ENCODE results near the gene MFAP4.
A peak's percentile ranks its signal among the peaks of the same experiment; 100 is the strongest.

DNA sequence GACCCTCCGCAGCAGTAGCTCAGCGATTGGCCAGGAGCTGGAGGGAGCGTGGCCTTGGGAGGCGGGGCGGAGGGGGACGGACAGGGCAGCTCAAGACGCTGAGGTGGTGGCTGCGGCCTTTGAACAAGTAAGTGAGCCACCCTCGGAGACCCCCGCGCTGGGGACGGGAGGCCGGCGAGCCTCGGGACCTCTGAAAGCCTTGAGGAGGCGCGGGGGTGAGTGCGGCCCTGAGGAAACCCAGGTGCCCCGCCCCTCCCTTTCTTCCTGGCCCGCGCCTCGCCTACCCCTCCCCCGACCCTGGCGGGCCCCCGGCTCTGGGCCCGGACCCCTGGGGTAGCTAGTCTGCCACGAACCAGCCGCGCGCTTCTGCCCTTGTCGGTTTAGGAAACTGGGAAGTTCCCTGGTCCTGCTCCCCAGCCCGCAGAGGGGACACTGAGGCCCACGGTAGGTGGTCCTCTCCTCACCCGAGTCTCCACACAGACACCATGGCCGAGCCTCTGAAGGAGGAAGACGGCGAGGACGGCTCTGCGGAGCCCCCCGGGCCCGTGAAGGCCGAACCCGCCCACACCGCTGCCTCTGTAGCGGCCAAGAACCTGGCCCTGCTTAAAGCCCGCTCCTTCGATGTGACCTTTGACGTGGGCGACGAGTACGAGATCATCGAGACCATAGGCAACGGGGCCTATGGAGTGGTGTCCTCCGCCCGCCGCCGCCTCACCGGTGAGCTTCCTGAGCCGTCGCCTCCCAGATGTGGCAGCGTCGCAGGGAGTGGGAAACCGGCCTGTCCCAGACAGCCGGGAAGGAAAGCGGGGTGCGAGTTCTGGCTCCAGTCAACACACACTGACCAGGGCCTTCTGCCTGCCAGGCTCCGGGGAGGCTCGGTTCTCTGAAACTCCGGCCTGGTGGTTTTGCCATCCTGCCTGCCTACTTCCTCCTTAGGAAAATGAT, 8.3 kb downstream of the MFAP4 start, which contains the start of gene MAPK7:
- TF ChIP-seq, protein P1, sequence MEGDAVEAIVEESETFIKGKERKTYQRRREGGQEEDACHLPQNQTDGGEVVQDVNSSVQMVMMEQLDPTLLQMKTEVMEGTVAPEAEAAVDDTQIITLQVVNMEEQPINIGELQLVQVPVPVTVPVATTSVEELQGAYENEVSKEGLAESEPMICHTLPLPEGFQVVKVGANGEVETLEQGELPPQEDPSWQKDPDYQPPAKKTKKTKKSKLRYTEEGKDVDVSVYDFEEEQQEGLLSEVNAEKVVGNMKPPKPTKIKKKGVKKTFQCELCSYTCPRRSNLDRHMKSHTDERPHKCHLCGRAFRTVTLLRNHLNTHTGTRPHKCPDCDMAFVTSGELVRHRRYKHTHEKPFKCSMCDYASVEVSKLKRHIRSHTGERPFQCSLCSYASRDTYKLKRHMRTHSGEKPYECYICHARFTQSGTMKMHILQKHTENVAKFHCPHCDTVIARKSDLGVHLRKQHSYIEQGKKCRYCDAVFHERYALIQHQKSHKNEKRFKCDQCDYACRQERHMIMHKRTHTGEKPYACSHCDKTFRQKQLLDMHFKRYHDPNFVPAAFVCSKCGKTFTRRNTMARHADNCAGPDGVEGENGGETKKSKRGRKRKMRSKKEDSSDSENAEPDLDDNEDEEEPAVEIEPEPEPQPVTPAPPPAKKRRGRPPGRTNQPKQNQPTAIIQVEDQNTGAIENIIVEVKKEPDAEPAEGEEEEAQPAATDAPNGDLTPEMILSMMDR (IDR thresholded peaks at IDR 0.05), result no peak
- TF ChIP-seq NR2C2 (CRISPR knock-in tag; IDR thresholded peaks at IDR 0.05), result no peak
- peak; percentile 48; the same call in 1 of the 2 replicates for TF ChIP-seq HMGXB4 (CRISPR knock-in tag; IDR thresholded peaks at IDR 0.05)
- no peak for TF ChIP-seq SP1 (CRISPR knock-in tag; conservative IDR thresholded peaks at IDR 0.05)
- TF ChIP-seq MAX (CRISPR knock-in tag; IDR thresholded peaks at IDR 0.05), result no peak
- TF ChIP-seq IRF2 (CRISPR knock-in tag; IDR thresholded peaks at IDR 0.05; ENCODE audit: borderline replicate concordance, low read depth), result no peak
- TF ChIP-seq SMAD4 (CRISPR knock-in tag; IDR thresholded peaks at IDR 0.05), result no peak
- no peak for TF ChIP-seq ELF4 (CRISPR knock-in tag; IDR thresholded peaks at IDR 0.05; ENCODE audit: low read depth)
- TF ChIP-seq ZNF317 (CRISPR knock-in tag; IDR thresholded peaks at IDR 0.05; ENCODE audit: borderline replicate concordance, low read depth), result no peak
